Cardiac fibroblast (primary cell): ENCODE data around the gene SDK2.

Experiments used
- DNase-seq, 2 donors: peaks; one replicate each; pipeline versions ENCODE4 v3.0.0 to v3.0.0-alpha.2; 2010; ENCODE audit warnings: low read depth in 2 of 2
- H3K4me3 ChIP-seq, 2 donors: replicated peaks in 1 of 2; 1 replicate in 1 of 2; 2 replicates in 1 of 2; pipeline ENCODE4 v1.5.1; 2011; ENCODE audit warnings: low read depth in 2 of 2, low read length in 2 of 2, mild to moderate bottlenecking in 2 of 2, moderate library complexity in 1 of 2
- CTCF ChIP-seq: IDR thresholded peaks from one replicate; pipeline ENCODE4 v1.5.1; 2011; ENCODE audit warnings: low read depth, mild to moderate bottlenecking, low read length, inconsistent platforms

The SDK2 gene

GRCh38 chr17:73423806-73424205, 220.4 kb downstream of the SDK2 start:
- TF ChIP-seq CTCF, result no peak
- no peak overlapping the region for H3K4me3 ChIP-seq
- DNase-seq, result no peak

- H3K4me3 ChIP-seq, result no peak overlapping the region
- TF ChIP-seq CTCF, result no peak
- no peak for DNase-seq
These were observed 221.0 kb downstream of the SDK2 start for GRCh38 chr17:73423159-73423715.

GRCh38 chr17:73422121-73422520, 222.1 kb downstream of the SDK2 start:
- H3K4me3 ChIP-seq, result no peak overlapping the region
- no peak for DNase-seq
- no peak for TF ChIP-seq CTCF

GRCh38 chr17:73420897-73421296, 223.3 kb downstream of the SDK2 start:
- peak; percentile 21 for TF ChIP-seq CTCF
- H3K4me3 ChIP-seq, result no peak overlapping the region
- DNase-seq, result peak in 1 of 2 donors; percentile 18

- H3K4me3 ChIP-seq, result no peak overlapping the region
- DNase-seq, result no peak
- TF ChIP-seq CTCF, result no peak
These were observed 224.4 kb downstream of the SDK2 start for GRCh38 chr17:73419881-73420280.

- no peak for TF ChIP-seq CTCF
- DNase-seq, result no peak
- H3K4me3 ChIP-seq, result no peak overlapping the region
These were observed 225.2 kb downstream of the SDK2 start for GRCh38 chr17:73419051-73419450.

- no peak overlapping the region for H3K4me3 ChIP-seq
- DNase-seq, result no peak
- TF ChIP-seq CTCF, result no peak
These were observed 228.5 kb downstream of the SDK2 start for GRCh38 chr17:73415782-73416181.
